Left lung (tissue), 10 donors: Measurements from ENCODE around the gene TRIM56. TPM values are rescaled to one million over a fixed set of nuclear protein-coding genes. Genes with fewer than 3 reads are reported as not detected.

Source experiments
- ATAC-seq: fragments of 200-7000 bp; cut with Tn5 transposase; one replicate; pipeline ENCODE4 v1.9.1; 2020; ENCODE audit warnings: moderate library complexity
- DNase-seq, 4 donors: peaks; one replicate each; pipeline ENCODE4 v3.0.0-alpha.2; 2013 to 2020
- H3K27ac ChIP-seq, 2 donors: fragments of 200-600 bp; sonication (generic) in 1 of 2; one replicate each; pipeline versions ENCODE4 v1.5.0 to v1.8.0; 2020 to 2021
- H3K27me3 ChIP-seq, 2 donors: fragments of 200-600 bp; sonication (generic) in 1 of 2; one replicate each; pipeline versions ENCODE4 v1.5.0 to v1.8.0; 2020 to 2021
- H3K36me3 ChIP-seq, 2 donors: fragments of 200-600 bp; sonication (generic) in 1 of 2; one replicate each; pipeline versions ENCODE4 v1.5.0 to v1.8.0; 2020 to 2021
- H3K4me1 ChIP-seq, 2 donors: fragments of 200-600 bp; one replicate each; pipeline ENCODE4 v1.8.0; 2021
- H3K4me3 ChIP-seq, 2 donors: fragments of 200-600 bp; sonication (generic) in 1 of 2; one replicate each; pipeline versions ENCODE4 v1.5.0 to v1.8.0; 2020 to 2021; ENCODE audit warnings: mild to moderate bottlenecking in 1 of 2
- H3K9me3 ChIP-seq, 2 donors: fragments of 200-600 bp; sonication (generic) in 1 of 2; one replicate each; pipeline versions ENCODE4 v1.5.0 to v1.8.0; 2020 to 2021
- CTCF ChIP-seq, 2 donors: fragments of 200-600 bp; sonication (generic) in 1 of 2; IDR thresholded peaks; one replicate each; pipeline versions ENCODE4 v1.5.0 to v1.8.0; 2021; ENCODE audit warnings: antibody characterized with exemption in 2 of 2
- intact Hi-C, 2 donors: fragments of 100-400 bp; cut with DNase I; formaldehyde crosslinking; loops; one replicate each; pipeline versions ENCODE4 v1.11.2 to v1.14.2; 2022
- polyA plus RNA-seq, 6 donors: library from polyadenylated mRNA; unstranded; fragments of 120-200 nt; gene quantifications; one replicate each; pipeline ENCODE4 v1.2.1, GENCODE V29; 2013; ENCODE audit not compliant: insufficient read length in 6 of 6
- total RNA-seq, 2 donors: library from RNA; stranded (reverse); fragmentation: NEBNext Ultra II Directional; extraction: Animal tissue kit (Norgen Biotek cat#: 25700); gene quantifications; one replicate each; pipeline ENCODE4 v1.2.1, GENCODE V29; 2021
- donor health status: DM: no; HTN: yes; CAD: no.
- donor health status: DM: no; HTN: no; CAD: no.

TRIM56 gene
- total and polyA plus RNA-seq, 8 donors, result 23.4 to 55.6 (median 26.9) TPM

DNA sequence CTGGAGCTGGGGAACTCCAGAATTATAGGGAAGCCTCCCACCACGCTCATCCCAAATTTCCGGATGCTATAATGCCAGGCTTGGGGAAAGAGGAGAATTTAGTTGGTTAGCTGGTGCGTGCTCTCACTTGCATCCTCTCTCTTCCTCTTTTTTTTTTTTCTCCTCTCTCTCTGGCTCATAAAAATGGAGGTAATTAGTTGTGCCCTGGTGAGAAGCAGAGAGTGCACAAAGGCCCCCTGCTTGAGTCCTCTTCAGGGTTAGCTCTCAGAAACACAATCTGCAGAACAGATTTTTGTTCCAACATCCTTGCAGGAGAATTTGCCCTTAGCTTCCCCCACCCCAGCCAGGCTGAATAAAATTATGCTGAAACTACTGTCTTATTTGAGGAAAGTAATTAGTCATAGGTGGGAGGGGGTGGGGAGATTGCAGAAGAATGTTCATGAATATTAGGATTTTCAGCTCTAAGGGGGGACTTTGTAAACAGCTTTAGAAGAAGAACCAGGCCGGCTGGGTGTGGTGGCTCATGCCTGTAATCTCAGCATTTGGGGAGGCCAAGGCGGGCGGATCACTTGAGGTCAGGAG lies 49.2 kb downstream of the TRIM56 start:
- Histone ChIP-seq H3K4me1 (peaks cover 7 to 60% of the 10 kb centered on the region in 2 donors), H3K36me3 (peaks cover 0 to 41% of the 10 kb centered on the region in 2 donors), H3K9me3 (no peaks in the 10 kb centered on the region), H3K27me3 (no peaks in the 10 kb centered on the region), H3K27ac (peak overlapping the region in 1 of 2 donors; percentile 13), H3K4me3 (no peak overlapping the region)
- no peak for TF ChIP-seq CTCF (IDR thresholded peaks at IDR 0.05)
- intact Hi-C loops, result loop anchor here in 1 of 2 donors (10.0 kb wide), 1 partner anchor 50 kb away; the partner anchor contains the start of gene TRIM56
- no peak for ATAC-seq
- no peak for DNase-seq

DNA sequence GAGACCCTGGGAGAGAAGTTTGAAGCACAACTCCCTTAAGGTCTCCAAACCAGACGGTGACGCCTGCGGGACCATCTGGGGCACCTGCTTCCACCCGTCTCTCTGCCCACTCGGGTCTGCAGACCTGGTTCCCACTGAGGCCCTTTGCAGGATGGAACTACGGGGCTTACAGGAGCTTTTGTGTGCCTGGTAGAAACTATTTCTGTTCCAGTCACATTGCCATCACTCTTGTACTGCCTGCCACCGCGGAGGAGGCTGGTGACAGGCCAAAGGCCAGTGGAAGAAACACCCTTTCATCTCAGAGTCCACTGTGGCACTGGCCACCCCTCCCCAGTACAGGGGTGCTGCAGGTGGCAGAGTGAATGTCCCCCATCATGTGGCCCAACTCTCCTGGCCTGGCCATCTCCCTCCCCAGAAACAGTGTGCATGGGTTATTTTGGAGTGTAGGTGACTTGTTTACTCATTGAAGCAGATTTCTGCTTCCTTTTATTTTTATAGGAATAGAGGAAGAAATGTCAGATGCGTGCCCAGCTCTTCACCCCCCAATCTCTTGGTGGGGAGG lies 52.5 kb downstream of the TRIM56 start:
- H3K27me3 ChIP-seq, result no peaks in the 10 kb centered on the region
- ATAC-seq (peak; percentile 7), DNase-seq (no peak)
- peak overlapping the region in 1 of 2 donors; percentile 2 for H3K4me3 ChIP-seq
- peaks cover 0 to 19% of the 10 kb centered on the region in 2 donors for H3K36me3 ChIP-seq
- TF ChIP-seq CTCF (IDR thresholded peaks at IDR 0.05), result no peak
- H3K9me3 ChIP-seq, result no peaks in the 10 kb centered on the region
- intact Hi-C loops, result loop anchor here (5.0 to 10.0 kb wide), 2 partner anchors 40 to 53 kb away; partner anchors contain the start of gene TRIM56 (in 1 of the 2)
- H3K4me1 ChIP-seq, result peaks cover 7 to 64% of the 10 kb centered on the region in 2 donors
- peak overlapping the region; percentile 51 to 85 for H3K27ac ChIP-seq

GRCh38 chr7:101138213-101138870 lies 53.1 kb downstream of the TRIM56 start:
- H3K27me3 ChIP-seq, result no peaks in the 10 kb centered on the region
- H3K4me1 ChIP-seq, result peaks cover 7 to 63% of the 10 kb centered on the region in 2 donors
- peaks cover 0 to 19% of the 10 kb centered on the region in 2 donors for H3K36me3 ChIP-seq
- DNase-seq, result peak in 3 of 4 donors; percentile 60 to 86 (median 84)
- peak overlapping the region in 1 of 2 donors; percentile 2 for H3K4me3 ChIP-seq
- H3K27ac ChIP-seq, result peak overlapping the region; percentile 51 to 85
- peak; percentile 85 for ATAC-seq
- intact Hi-C loops, result loop anchor here (5.0 to 10.0 kb wide), 2 partner anchors 41 to 54 kb away; partner anchors contain the start of gene TRIM56 (in 1 of the 2)
- TF ChIP-seq CTCF (IDR thresholded peaks at IDR 0.05), result peak; percentile 72 to 74
- H3K9me3 ChIP-seq, result no peaks in the 10 kb centered on the region

GRCh38 chr7:101140339-101140699 lies 55.0 kb downstream of the TRIM56 start:
- Histone ChIP-seq H3K27me3 (no peaks in the 10 kb centered on the region), H3K27ac (no peak overlapping the region), H3K36me3 (peaks cover 0 to 18% of the 10 kb centered on the region in 2 donors), H3K4me1 (peaks cover 7 to 52% of the 10 kb centered on the region in 2 donors), H3K4me3 (no peak overlapping the region), H3K9me3 (no peaks in the 10 kb centered on the region)
- intact Hi-C loops, result loop anchor here in 1 of 2 donors (10.0 kb wide), 1 partner anchor 144 kb away; no protein-coding TSS in a partner anchor
- TF ChIP-seq CTCF (IDR thresholded peaks at IDR 0.05), result no peak
- no peak for ATAC-seq
- no peak for DNase-seq
